SJCRH30 (cell line): ENCODE measurements around the gene DDX60. TPM values are rescaled to one million over a fixed set of nuclear protein-coding genes. Genes with fewer than 3 reads are reported as not detected.
A peak's percentile ranks its signal among the peaks of the same experiment; 100 is the strongest.
"Not testable (repeated sequence)": the region's sequence is repeated elsewhere in the genome, so short reads cannot be mapped to it uniquely, and the experiment has no call there.

Source experiments
- DNase-seq, 2 experiments: peaks; one replicate each; pipeline ENCODE4 v3.0.0-alpha.2; 2015 to 2020
- H3K27ac ChIP-seq: fragments of 250-450 bp; sonication (Bioruptor Pico); 2 replicates; pipeline ENCODE4 v1.5.1; 2020; ENCODE audit warnings: mild to moderate bottlenecking, moderate library complexity
- H3K27me3 ChIP-seq: fragments of 250-450 bp; sonication (Bioruptor Pico); 2 replicates; pipeline ENCODE4 v1.5.1; 2020; ENCODE audit warnings: mild to moderate bottlenecking, moderate library complexity
- H3K36me3 ChIP-seq: fragments of 250-450 bp; sonication (Bioruptor Pico); 2 replicates; pipeline ENCODE4 v1.5.1; 2020; ENCODE audit warnings: mild to moderate bottlenecking, moderate library complexity
- H3K4me1 ChIP-seq: fragments of 250-450 bp; sonication (Bioruptor Pico); 2 replicates; pipeline ENCODE4 v1.5.1; 2020; ENCODE audit warnings: mild to moderate bottlenecking, moderate library complexity
- H3K4me3 ChIP-seq: fragments of 250-450 bp; sonication (Bioruptor Pico); 2 replicates; pipeline ENCODE4 v1.5.1; 2020; ENCODE audit warnings: mild to moderate bottlenecking, moderate library complexity
- H3K9me3 ChIP-seq: fragments of 250-450 bp; sonication (Bioruptor Pico); replicated peaks from 2 replicates; pipeline ENCODE4 v1.5.1; 2020; ENCODE audit warnings: mild to moderate bottlenecking, moderate library complexity
- total RNA-seq: library from RNA; depleted of rRNA; stranded (reverse); fragments of >200 nt; shearing (Covaris generic); gene quantifications from 2 replicates; pipeline ENCODE4 v1.2.3, GENCODE V29; 2014

Gene DDX60
- total RNA-seq, 1 experiment from 2014 or later, result 1.6 TPM

DNA sequence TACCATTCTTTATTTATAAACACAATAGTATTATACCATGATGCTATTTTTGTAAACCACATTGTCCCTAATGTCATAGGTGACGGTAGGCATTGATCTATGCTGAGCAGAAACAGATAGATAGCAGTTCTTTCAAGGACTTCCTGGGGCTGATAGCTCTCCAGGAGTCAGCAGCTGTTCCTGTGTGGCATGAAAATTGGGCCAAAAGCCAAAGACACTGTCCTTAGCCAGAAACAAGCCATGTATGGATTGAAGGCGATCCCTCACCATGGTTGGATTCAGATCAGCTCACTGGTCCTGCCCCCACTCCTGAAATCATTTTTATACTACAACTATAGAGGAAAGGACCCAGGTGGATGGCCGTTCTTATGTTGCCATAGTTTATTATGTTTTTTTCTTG, 53.6 kb downstream of the DDX60 start:
- Histone ChIP-seq H3K27ac (peak overlapping the region; percentile 66), H3K36me3 (no peaks in the 10 kb centered on the region)

DNA sequence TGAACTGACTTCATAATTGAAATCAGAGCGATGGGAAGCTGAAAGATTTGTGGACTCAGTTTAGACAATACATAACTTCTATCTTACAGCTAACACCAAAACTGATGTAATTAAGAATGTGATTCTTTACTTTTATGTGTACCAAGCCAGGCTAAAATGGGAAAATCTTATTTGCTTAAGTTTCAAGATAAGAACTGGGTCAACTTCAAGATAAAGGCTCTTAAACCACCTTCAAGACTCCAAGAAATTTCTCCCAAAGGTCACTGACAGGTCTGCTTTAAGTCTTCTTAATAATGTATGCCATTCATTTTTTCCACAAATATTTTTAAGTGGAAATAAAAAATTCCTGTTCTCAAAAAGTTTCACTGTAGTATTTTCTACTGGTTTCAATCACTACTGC, 55.5 kb downstream of the DDX60 start:
- Histone ChIP-seq H3K9me3 (0 out of 2 replicates have a peak, but pooled peaks cover 3% of the 10 kb centered on the region), H3K4me1 (peaks cover 30% of the 10 kb centered on the region), H3K36me3 (no peaks in the 10 kb centered on the region), H3K27me3 (no peaks in the 10 kb centered on the region), H3K27ac (no peak overlapping the region), H3K4me3 (no peak overlapping the region)
- DNase-seq, result no peak

More for the DNA sequence above, 53.6 kb downstream of the DDX60 start:
- Histone ChIP-seq H3K27me3 (no peaks in the 10 kb centered on the region), H3K4me1 (peaks cover 30% of the 10 kb centered on the region), H3K9me3 (0 out of 2 replicates have a peak, but pooled peaks cover 3% of the 10 kb centered on the region), H3K4me3 (no peak overlapping the region)
- DNase-seq, result peak; percentile 84 to 92

DNA sequence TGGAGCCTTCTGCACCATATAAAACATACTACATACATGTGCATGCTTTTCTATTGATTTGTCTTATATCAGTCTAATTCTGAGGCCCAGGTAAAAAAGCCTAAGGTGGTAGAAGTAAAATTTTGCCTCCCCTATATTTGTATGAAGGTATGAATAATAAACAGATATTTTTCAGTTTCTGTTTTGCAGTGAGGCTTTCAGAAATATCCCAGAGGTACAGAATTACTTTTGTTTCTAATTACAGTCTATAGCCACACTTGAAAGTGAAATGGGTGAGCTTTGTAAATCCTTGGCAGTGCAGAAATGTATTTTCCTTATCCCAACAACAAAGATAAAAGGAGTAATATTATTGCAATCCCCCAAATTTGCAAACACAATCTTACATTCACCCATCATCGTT, 59.5 kb downstream of the DDX60 start:
- no peaks in the 10 kb centered on the region for H3K27me3 ChIP-seq
- H3K4me1 ChIP-seq, result peaks cover 14% of the 10 kb centered on the region
- H3K27ac ChIP-seq, result no peak overlapping the region
- DNase-seq, result no peak
- no peaks in the 10 kb centered on the region for H3K36me3 ChIP-seq
- H3K9me3 ChIP-seq, result peaks cover 3% of the 10 kb centered on the region; the same call in 1 of the 2 replicates
- H3K4me3 ChIP-seq, result no peak overlapping the region

DNA sequence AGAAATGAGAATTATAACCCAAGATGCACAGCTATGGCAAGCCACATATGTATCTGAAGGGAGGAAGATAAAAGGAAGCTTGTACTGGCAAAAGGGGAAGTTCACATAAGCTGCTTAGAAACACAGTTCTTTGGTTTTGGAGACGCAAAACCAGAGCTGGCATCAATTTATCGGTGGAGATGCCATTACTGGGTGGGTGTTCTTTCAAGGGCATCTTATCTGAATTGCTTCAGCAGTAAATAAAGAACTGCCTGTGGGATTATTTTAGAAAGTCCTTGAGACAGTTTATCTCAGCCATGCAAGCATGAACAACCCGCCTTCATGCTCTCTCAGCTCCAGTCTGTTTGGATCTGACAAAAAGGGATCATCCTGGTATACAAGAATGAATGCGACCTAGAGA, 60.8 kb downstream of the DDX60 start:
- peaks cover under 1% of the 10 kb centered on the region; the same call in 1 of the 2 replicates for H3K4me1 ChIP-seq
- no peaks in the 10 kb centered on the region for H3K36me3 ChIP-seq
- H3K9me3 ChIP-seq, result peaks cover 3% of the 10 kb centered on the region; the same call in 1 of the 2 replicates
- H3K4me3 ChIP-seq, result no peak overlapping the region
- H3K27ac ChIP-seq, result no peak overlapping the region
- H3K27me3 ChIP-seq, result no peaks in the 10 kb centered on the region
- no peak for DNase-seq

DNA sequence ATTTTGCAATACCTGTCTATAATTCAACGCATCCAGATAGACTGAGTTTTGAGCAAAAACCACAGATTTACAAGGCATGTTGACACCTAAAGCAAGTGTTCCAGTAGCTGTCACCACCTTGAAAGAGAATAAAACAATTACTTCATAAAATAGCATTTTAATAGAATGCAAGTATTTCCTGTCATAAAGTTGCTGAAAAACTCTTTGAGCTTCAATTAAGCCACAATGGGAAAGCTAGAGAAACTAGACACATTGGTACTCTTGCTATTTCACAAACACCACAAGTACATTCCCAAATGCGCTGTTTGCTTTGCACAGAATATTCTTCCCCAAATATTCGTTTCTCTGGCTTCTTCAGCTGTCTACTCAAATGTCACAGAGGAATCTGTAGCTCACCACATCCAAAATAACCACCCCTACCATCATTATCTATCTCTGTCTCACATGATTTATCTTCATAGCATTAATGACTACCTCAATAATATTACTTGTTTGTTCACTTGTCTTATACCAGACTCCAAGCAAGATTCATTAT, 70.3 kb downstream of the DDX60 start:
- Histone ChIP-seq H3K4me1 (no peaks in the 10 kb centered on the region), H3K27me3 (no peaks in the 10 kb centered on the region), H3K27ac (no peak overlapping the region), H3K36me3 (no peaks in the 10 kb centered on the region), H3K4me3 (no peak overlapping the region), H3K9me3 (peaks cover 2% of the 10 kb centered on the region; the same call in 1 of the 2 replicates)
- no peak for DNase-seq

DNA sequence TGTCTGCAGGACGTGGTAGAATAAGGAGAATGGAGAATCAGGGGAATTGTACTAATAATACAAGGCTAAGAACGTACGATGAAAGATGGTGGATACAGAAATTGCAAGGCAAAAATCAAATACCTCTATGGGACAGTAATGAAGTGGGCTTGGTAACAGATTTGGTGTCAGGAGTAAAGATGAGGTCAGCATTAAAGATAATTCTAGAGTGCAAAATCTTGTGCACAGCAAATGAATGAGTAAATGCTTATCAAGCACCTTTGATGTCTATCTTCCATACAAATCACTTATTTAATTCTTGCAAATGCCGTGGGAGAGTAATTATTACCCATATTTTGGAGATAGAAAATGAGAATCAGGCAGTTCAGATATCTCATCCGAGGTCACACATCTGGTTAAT, 70.9 kb downstream of the DDX60 start:
- no peaks in the 10 kb centered on the region for H3K36me3 ChIP-seq
- no peaks in the 10 kb centered on the region for H3K4me1 ChIP-seq
- no peak for DNase-seq
- H3K27me3 ChIP-seq, result no peaks in the 10 kb centered on the region
- H3K4me3 ChIP-seq, result no peak overlapping the region
- no peak overlapping the region for H3K27ac ChIP-seq
- peaks cover 7% of the 10 kb centered on the region; the same call in 1 of the 2 replicates for H3K9me3 ChIP-seq

DNA sequence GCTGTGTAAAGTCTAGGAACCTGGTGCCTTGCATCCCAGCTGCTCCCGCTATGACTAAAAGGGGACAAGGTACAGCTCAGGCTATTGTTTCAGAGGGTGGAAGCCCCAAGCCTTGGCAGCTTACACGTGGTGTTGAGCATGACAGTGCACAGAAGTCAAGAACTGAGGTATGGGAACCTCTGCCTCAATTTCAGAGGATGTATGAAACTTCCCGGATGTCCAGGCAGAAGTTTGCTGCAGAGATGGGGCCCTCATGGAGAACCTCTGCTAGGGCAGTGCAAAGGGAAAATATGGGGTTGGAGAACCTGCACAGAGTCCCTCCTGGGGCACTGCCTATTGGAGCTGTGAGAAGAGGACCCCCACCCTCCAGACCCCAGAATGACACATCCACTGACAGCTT, 76.6 kb downstream of the DDX60 start:
- H3K4me1 ChIP-seq, result no peaks in the 10 kb centered on the region
- H3K27me3 ChIP-seq, result no peaks in the 10 kb centered on the region
- H3K27ac ChIP-seq, result no peak overlapping the region
- DNase-seq, result no peak
- H3K9me3 ChIP-seq, result peaks cover 11% of the 10 kb centered on the region
- no peak overlapping the region for H3K4me3 ChIP-seq
- H3K36me3 ChIP-seq, result no peaks in the 10 kb centered on the region

DNA sequence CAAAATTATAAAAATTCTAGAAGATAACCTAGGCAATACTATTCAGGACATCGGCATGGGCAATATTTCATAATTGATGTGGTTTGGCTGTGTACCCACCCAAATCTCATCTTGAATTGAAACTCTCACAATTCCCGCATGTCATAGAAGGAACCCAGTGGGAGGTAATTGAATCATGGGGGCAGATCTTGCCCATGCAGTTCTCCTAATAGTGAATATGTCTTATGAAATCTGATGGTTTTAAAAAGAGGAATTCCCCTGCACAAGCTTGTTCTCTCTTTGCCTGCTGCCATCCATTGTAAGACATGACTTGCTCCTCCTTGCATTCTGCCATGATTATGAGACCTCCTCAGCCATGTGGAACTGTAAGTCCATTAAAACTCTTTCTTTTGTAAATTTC, 77.7 kb downstream of the DDX60 start:
- H3K4me1 ChIP-seq, result no peaks in the 10 kb centered on the region
- no peak for DNase-seq
- H3K9me3 ChIP-seq, result peaks cover 11% of the 10 kb centered on the region
- H3K27ac ChIP-seq, result no peak overlapping the region
- no peaks in the 10 kb centered on the region for H3K27me3 ChIP-seq
- no peaks in the 10 kb centered on the region for H3K36me3 ChIP-seq
- no peak overlapping the region for H3K4me3 ChIP-seq

DNA sequence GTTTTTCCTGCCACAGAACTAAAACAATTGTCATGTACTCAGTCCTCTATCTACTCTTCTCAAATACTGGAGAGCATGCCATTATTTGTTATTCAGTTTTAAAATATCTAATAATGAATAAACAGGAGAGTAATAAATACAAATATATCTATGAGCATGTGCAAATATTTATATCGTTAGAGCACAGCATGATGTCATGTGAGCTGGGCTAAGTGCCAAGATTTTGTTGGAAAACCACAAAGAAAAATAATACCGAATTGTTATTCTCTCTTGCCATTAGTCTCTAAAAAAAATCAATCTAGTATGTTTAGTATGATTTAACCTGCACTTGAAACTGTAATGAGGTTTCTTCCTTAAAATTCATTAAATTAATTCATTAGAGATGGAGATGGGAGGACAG, 97.3 kb downstream of the DDX60 start:
- Histone ChIP-seq H3K36me3 (no peaks in the 10 kb centered on the region), H3K9me3 (no peaks in the 10 kb centered on the region), H3K27ac (peak overlapping the region; percentile 31), H3K4me3 (peak overlapping the region; percentile 20), H3K4me1 (peaks cover 18% of the 10 kb centered on the region), H3K27me3 (no peaks in the 10 kb centered on the region)
- DNase-seq, result peak; percentile 31 to 78

DNA sequence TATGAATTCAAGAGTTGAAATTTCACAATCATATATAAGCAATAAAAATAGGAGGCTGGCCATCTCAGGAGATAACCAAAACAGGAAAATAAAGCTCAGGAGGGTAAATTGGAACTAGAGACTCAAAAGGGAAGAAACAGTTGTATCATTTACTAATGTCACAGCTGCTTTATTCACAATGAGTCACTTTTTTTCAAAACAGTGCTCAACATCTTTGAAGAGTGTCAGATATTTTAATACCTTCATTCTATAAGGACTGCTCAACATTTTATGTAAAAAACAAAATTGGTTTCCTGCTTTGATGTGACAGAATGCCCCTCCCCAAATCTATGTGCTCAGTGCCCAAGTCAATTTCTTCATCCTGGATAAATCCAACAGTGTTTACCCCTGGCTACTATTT, 97.7 kb downstream of the DDX60 start:
- Histone ChIP-seq H3K4me1 (peaks cover 18% of the 10 kb centered on the region), H3K27me3 (no peaks in the 10 kb centered on the region), H3K27ac (peak overlapping the region; percentile 31), H3K4me3 (peak overlapping the region; percentile 20; the same call in 1 of the 2 replicates), H3K36me3 (no peaks in the 10 kb centered on the region), H3K9me3 (no peaks in the 10 kb centered on the region)
- no peak for DNase-seq

DNA sequence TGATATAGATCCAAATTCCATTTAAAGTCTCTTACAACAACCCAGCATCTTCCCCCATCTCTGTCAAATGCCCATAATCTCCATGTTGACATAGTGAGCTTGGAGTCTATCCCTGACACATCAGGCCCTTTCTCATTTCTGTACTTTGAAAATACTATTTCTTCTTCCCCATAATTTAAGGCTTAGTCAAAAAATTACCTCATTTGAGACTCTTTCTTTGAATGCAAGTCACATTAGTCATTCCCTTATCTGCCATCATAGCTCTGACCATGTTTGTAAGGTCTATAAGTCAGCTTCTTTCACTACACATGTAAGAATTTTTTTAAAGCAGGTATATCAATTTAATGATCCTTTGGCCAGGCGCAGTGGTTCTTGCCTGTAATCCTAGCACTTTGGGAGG, 99.9 kb downstream of the DDX60 start:
- H3K27me3 ChIP-seq, result no peaks in the 10 kb centered on the region
- no peaks in the 10 kb centered on the region for H3K9me3 ChIP-seq
- no peak overlapping the region for H3K27ac ChIP-seq
- H3K36me3 ChIP-seq, result no peaks in the 10 kb centered on the region
- DNase-seq, result no peak
- peaks cover 18% of the 10 kb centered on the region for H3K4me1 ChIP-seq
- H3K4me3 ChIP-seq, result no peak overlapping the region

DNA sequence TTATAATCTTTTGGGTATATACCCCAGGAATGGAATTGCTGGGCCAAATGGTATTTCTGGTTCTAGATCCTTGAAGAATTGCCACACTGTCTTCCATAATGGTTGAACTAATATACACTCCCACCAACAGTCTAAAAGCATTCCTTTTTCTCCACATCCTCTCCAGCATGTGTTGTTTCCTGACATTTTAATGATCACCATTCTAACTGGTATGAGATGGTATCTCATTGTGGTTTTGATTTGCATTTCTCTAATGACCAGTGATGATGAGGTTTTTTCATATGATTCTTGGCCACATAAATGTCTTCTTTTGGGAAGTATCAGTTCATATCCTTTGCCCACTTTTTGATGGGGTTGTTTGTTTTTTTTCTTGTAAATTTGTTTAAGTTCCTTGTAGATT, 105.0 kb downstream of the DDX60 start:
- not testable (repeated sequence) for H3K9me3 ChIP-seq, H3K27ac ChIP-seq, H3K4me3 ChIP-seq, H3K27me3 ChIP-seq, H3K4me1 ChIP-seq, DNase-seq, H3K36me3 ChIP-seq

DNA sequence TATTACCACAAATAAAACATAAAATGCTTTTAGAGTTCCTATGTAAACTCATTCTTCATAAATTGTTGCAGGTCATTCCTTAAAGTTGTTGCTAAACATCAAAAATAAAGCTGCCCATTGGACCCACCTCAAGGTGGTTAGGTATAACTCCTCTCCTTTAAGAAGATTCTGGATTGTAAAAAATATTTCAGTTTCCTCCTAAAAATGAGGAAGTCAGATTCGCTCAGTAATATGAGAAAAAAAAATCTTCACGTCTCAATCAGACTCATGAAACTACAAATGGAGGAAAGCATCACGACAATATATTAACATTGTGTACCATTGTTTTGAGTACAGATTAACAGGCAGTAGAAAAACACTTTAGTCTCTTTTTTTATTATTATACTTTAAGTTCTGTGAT, 105.9 kb downstream of the DDX60 start:
- H3K27ac ChIP-seq, result no peak overlapping the region

DNA sequence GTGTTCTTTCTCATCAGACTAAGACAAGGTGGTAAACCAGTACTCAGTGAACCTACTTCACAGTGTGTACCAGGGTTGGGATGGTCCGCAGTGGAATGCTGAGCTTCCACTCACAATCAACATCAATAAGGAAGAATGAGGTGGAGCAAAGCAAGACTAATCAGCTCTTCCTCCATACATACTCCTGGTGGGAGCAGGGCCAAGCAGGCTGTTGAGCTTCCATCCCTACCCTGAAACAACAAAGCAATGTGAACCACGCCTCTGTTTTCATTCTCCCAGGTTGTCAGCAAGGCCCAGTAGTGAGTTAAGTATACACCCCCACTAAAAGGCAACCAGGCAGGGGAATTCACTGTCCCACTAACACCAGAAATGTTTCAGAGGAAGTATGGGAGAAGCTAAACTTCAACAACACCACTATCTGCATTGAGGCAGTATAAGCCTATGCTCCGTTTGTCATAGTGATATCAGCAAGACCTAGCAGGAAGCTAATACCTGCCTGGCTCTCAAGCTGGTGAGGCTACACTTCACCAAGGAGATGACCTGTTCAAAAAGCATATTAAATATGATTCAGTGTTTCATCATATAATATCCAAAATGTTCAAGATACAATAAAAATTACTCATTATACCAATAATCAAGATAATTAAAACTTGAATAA, 109.5 kb downstream of the DDX60 start:
- Histone ChIP-seq H3K4me3 (no peak overlapping the region), H3K4me1 (no peaks in the 10 kb centered on the region), H3K27me3 (no peaks in the 10 kb centered on the region), H3K27ac (no peak overlapping the region), H3K9me3 (peaks cover 5% of the 10 kb centered on the region; the same call in 1 of the 2 replicates), H3K36me3 (no peaks in the 10 kb centered on the region)
- no peak for DNase-seq

More for the DNA sequence above, 105.9 kb downstream of the DDX60 start:
- no peak overlapping the region for H3K4me3 ChIP-seq
- no peaks in the 10 kb centered on the region for H3K36me3 ChIP-seq
- no peaks in the 10 kb centered on the region for H3K4me1 ChIP-seq
- no peaks in the 10 kb centered on the region for H3K9me3 ChIP-seq
- no peaks in the 10 kb centered on the region for H3K27me3 ChIP-seq
- no peak for DNase-seq

DNA sequence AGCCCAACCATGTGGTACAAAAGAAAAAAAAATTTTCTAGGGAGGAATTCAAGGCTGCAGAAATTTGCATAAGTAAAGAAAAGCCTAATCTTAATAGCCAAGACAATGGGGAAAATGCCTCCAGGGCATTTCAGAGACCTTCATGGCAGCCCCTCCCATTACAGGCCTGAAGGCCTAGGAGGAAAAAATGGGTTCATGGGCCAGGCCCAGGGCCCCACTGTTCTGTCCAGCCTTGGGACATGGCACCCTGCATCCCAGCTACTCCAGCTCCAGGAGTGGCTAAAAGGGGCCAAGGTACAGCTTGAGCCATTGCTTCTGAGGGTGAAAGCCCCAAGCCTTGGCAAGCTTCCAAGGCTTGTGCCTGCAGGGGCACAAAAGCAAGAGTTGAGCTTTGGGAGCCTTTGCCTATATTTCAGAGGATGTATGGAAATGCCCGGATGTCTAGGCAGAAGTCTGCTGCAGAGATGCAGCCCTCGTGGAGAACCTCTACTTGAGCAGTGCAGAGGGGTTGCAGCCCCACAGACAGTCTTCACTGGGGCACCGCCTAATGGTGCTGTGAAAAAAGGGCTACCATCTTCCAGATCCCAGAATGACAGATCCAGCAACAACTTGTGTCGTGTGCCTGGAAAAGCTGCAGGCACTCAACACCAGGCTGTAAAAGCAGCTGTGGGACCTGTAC, 115.2 kb downstream of the DDX60 start:
- H3K4me3 ChIP-seq, result no peak overlapping the region
- peaks cover 9% of the 10 kb centered on the region for H3K9me3 ChIP-seq
- no peak for DNase-seq
- H3K27ac ChIP-seq, result no peak overlapping the region
- no peaks in the 10 kb centered on the region for H3K27me3 ChIP-seq
- no peaks in the 10 kb centered on the region for H3K36me3 ChIP-seq
- peaks cover 5% of the 10 kb centered on the region for H3K4me1 ChIP-seq
